ENCODE results near the gene IGF2R.

DNA sequence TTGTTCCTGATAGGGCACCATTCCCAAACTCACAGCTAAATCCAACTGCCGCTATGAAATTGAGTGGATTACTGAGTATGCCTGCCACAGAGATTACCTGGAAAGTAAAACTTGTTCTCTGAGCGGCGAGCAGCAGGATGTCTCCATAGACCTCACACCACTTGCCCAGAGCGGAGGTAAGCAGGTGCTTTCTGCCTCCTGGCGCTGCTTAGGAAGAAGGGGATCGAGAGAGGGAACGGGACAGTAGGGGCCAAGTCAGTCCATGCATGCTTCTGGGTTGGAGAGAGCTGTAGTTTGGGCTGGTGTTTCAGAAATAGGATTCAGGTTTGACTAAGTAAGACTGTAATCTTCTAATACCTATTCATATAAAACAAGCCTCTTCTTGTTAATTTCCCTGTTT, 63.7 kb downstream of the IGF2R start:
- no peak for TF ChIP-seq EZH2phosphoT487 (IDR thresholded peaks at IDR 0.05; ENCODE audit: insufficient read depth, low read depth)
- TF ChIP-seq EZH2 (IDR thresholded peaks at IDR 0.05; ENCODE audit: insufficient read depth, poor library complexity, severe bottlenecking), result no peak
